ENCODE measurements around the gene FBN1.

Gene FBN1

DNA sequence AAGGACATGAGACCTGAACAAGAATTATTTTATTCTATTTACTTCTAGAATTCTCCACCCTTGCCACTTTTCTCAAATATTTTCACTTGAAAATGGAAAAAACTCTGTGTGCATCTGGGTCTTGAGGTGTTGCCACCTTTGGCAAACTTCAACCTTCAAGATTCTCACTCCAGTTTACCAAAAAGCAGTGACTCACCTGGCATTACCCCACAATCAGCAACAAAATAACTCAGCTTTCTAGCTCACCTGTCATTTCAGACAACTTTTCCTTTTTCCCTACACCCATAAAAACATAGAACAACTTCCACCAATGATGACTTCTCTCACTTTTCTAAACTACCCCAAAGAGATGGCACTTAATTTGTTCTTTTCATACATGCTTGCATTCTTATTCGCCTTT is 198.5 kb downstream of the FBN1 start:
- DNase-seq (ENCODE audit: low read depth in 1 of 2, low spot score in 1 of 2) = no peak
- in situ Hi-C loops (cut with HindIII; ENCODE audit: low pct_unique_long_range_greater_than_20kb, low sequenced_read_pairs) = no loop called here
- no peak for TF ChIP-seq JUND (IDR thresholded peaks at IDR 0.05; ENCODE audit: low read depth)

DNA sequence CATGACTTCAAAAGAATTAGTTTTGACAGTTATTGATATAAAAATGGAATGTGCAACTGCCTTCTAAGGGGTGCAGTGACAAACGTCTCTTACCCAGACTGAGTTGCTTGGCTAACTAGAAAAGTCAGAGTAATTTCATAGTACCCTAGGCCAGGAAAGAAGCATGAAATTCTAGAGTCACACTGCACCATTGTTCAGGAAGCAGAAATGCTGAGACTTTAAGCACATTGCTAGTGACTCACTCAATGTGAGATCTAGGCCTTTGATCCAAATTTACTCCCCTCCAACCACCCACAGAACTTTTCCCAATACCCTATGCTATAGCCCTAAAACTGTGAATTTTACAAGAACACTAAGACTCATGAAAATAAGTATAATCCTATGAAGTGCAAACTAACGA is 203.5 kb downstream of the FBN1 start:
- in situ Hi-C loops (cut with HindIII; ENCODE audit: low pct_unique_long_range_greater_than_20kb, low sequenced_read_pairs) = no loop called here
- no peak for DNase-seq (ENCODE audit: low read depth in 1 of 2, low spot score in 1 of 2)
- TF ChIP-seq JUND (IDR thresholded peaks at IDR 0.05; ENCODE audit: low read depth) = no peak

DNA sequence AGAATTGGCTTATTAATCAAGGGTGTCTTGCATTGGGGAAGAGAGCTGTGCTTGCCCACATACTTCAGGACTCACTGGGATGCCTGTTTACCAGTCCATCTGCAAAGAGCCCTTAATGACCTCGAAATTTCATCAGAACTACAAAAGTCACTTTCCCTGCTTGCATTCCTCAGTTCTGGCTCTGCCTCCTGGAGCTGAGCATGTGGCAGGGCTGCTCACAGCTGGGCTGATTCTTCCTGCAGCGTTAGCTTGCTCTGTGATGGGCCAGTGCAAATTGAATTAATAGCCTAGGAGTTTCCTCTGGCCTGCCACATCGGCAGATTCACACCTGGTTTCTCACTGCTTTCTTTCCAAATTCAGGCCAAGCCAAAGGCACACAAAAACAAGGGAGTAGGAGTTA is 205.4 kb downstream of the FBN1 start:
- in situ Hi-C loops (cut with HindIII; ENCODE audit: low pct_unique_long_range_greater_than_20kb, low sequenced_read_pairs) = no loop called here
- DNase-seq (ENCODE audit: low read depth in 1 of 2, low spot score in 1 of 2) = no peak
- no peak for TF ChIP-seq JUND (IDR thresholded peaks at IDR 0.05; ENCODE audit: low read depth)

- TF ChIP-seq JUND (IDR thresholded peaks at IDR 0.05; ENCODE audit: low read depth) = no peak
- DNase-seq (ENCODE audit: low read depth in 1 of 2, low spot score in 1 of 2) = no peak
- in situ Hi-C loops (cut with HindIII; ENCODE audit: low pct_unique_long_range_greater_than_20kb, low sequenced_read_pairs) = no loop called here
Observed at GRCh38 chr15:48437178-48437577, 208.3 kb downstream of the FBN1 start.

DNA sequence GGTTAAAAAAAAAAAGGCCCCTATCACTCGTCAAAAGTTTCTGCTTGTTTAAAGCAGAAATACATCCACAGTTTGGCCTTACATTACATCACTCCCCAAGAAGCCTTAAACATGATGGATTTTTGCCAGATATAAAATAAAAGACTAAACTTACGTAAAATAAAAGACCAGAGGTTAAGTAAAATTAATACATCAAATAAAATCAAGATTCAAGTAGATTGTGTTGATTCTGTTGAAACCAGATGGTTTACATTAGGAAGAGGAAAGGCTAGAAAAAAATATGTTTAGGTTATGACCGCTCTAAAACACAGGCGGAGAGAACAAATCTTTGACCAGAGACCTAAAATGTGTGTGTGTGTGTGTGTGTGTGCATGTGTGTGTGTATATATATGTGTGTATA is 210.2 kb downstream of the FBN1 start:
- no peak for TF ChIP-seq JUND (IDR thresholded peaks at IDR 0.05; ENCODE audit: low read depth)
- in situ Hi-C loops (cut with HindIII; ENCODE audit: low pct_unique_long_range_greater_than_20kb, low sequenced_read_pairs) = no loop called here
- DNase-seq (ENCODE audit: low read depth in 1 of 2, low spot score in 1 of 2) = no peak

GRCh38 chr15:48433226-48433886 is 212.2 kb downstream of the FBN1 start:
- in situ Hi-C loops (cut with HindIII; ENCODE audit: low pct_unique_long_range_greater_than_20kb, low sequenced_read_pairs) = no loop called here
- TF ChIP-seq JUND (IDR thresholded peaks at IDR 0.05; ENCODE audit: low read depth) = no peak
- DNase-seq (ENCODE audit: low read depth in 1 of 2, low spot score in 1 of 2) = no peak

- no peak for DNase-seq (ENCODE audit: low read depth in 1 of 2, low spot score in 1 of 2)
- in situ Hi-C loops (cut with HindIII; ENCODE audit: low pct_unique_long_range_greater_than_20kb, low sequenced_read_pairs) = no loop called here
- TF ChIP-seq JUND (IDR thresholded peaks at IDR 0.05; ENCODE audit: low read depth) = no peak
Observed at GRCh38 chr15:48432688-48433087, 212.8 kb downstream of the FBN1 start.

DNA sequence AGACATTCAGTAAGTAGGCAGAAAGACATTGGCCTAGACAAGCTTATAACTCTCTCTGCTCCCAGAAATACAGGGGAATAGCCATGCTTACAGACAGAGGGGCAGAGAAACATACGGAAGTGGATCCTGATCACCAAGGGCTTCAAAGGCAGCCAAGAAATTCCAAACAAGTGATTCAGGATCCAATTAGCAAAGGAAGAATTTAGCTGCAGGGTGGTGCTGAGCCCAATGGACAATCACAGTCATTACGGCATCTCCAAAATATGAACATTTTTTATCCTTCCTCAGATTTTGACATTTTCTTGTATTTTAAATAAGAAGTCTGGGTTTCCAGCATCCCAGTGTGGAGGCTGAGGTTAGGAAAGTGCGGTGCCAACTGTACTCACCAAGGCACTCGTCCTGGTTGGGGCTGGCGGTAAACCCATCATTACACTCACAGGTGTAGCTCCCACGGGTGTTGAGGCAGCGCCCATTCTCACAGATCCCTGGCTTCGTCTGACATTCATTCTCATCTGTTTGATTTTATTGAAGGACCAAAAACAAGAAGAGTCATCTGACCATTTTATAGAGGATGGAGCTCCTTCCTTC is 217.5 kb downstream of the FBN1 start:
- TF ChIP-seq JUND (IDR thresholded peaks at IDR 0.05; ENCODE audit: low read depth) = no peak
- in situ Hi-C loops (cut with HindIII; ENCODE audit: low pct_unique_long_range_greater_than_20kb, low sequenced_read_pairs) = no loop called here
- no peak for DNase-seq (ENCODE audit: low read depth in 1 of 2, low spot score in 1 of 2)

GRCh38 chr15:48427479-48427878 is 218.0 kb downstream of the FBN1 start:
- in situ Hi-C loops (cut with HindIII; ENCODE audit: low pct_unique_long_range_greater_than_20kb, low sequenced_read_pairs) = no loop called here
- DNase-seq (ENCODE audit: low read depth in 1 of 2, low spot score in 1 of 2) = no peak
- TF ChIP-seq JUND (IDR thresholded peaks at IDR 0.05; ENCODE audit: low read depth) = no peak

DNA sequence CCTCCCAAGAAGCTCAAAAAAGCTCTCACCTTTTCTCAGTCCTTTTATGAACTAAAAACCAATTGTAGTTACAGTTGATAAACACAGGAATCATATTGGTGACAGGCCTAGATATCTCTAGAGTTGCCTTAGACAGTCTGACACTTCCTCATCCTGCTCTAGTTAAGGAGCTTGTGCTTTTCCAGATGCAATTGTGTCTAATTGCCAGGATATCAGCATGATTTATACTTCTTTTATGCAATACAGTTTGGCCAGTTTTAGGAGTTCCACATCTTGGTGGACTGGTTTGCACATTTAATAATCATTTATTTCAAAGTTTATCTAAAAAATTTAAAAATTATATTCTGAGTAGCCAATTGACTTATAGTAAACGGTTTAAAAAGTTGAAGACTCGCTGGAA is 218.6 kb downstream of the FBN1 start:
- in situ Hi-C loops (cut with HindIII; ENCODE audit: low pct_unique_long_range_greater_than_20kb, low sequenced_read_pairs) = no loop called here
- DNase-seq (ENCODE audit: low read depth in 1 of 2, low spot score in 1 of 2) = no peak
- no peak for TF ChIP-seq JUND (IDR thresholded peaks at IDR 0.05; ENCODE audit: low read depth)

DNA sequence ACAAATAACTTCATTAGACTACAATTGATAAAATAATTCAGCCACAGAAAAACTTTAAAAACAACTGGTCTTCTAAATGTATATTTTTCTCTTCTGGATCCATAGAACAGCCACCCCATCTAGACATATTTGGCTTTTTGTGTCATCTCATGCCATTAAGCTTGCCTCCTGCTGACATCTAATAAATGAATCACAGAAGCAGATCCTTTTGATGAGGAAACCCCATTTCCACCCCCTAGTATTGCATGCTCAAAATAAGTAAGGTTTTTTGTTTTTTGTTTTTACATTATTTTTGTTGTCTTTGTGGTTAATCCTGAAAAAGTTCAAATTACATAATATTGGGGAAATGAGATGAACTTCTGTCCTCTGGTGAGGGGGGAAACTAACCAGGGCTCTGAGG is 219.5 kb downstream of the FBN1 start:
- TF ChIP-seq JUND (IDR thresholded peaks at IDR 0.05; ENCODE audit: low read depth) = no peak
- in situ Hi-C loops (cut with HindIII; ENCODE audit: low pct_unique_long_range_greater_than_20kb, low sequenced_read_pairs) = no loop called here
- DNase-seq (ENCODE audit: low read depth in 1 of 2, low spot score in 1 of 2) = no peak

DNA sequence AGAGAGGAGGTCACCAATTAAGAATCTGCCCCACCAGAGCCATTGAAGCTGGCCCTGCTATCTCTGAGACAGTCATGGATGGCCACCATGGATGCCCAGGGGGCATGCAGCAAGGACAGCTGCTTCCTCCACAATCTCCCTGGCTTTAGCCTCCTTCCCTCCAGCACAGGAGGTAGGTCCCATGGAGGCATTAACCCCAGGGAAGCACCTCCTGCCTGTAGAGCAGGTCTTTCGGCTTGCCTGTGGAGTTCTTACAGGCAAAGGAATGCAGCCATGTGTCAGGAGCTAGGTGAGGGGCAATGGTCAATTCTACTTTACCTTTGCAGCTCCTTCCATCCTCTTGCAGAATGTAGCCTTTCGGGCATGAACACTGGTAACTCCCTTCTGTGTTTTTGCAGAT is 220.5 kb downstream of the FBN1 start:
- TF ChIP-seq JUND (IDR thresholded peaks at IDR 0.05; ENCODE audit: low read depth) = no peak
- DNase-seq (ENCODE audit: low read depth in 1 of 2, low spot score in 1 of 2) = peak in 1 of 2 experiments; percentile 50
- in situ Hi-C loops (cut with HindIII; ENCODE audit: low pct_unique_long_range_greater_than_20kb, low sequenced_read_pairs) = no loop called here

GRCh38 chr15:48423896-48424475 is 221.5 kb downstream of the FBN1 start:
- DNase-seq (ENCODE audit: low read depth in 1 of 2, low spot score in 1 of 2) = peak in 1 of 2 experiments; percentile 16

More at GRCh38 chr15:48423896-48424475, 221.5 kb downstream of the FBN1 start:
- no peak for TF ChIP-seq JUND (IDR thresholded peaks at IDR 0.05; ENCODE audit: low read depth)
- in situ Hi-C loops (cut with HindIII; ENCODE audit: low pct_unique_long_range_greater_than_20kb, low sequenced_read_pairs) = no loop called here
